ENCODE results near the gene OR2V1. TPM values are rescaled to one million over a fixed set of nuclear protein-coding genes. Genes with fewer than 3 reads are reported as not detected.

The OR2V1 gene
- total RNA-seq, 1 experiment from 2014 or later = not detected

- no peak overlapping the region for H3K4me3 Mint-ChIP-seq (ENCODE audit: unreplicated experiment)
- H3K9me3 Mint-ChIP-seq (ENCODE audit: unreplicated experiment) = peaks cover 16% of the 10 kb centered on the region
- H3K27ac Mint-ChIP-seq (ENCODE audit: low read depth, unreplicated experiment) = no peak overlapping the region
- CTCF ChIA-PET = no interaction called here
- no peaks in the 10 kb centered on the region for H3K36me3 Mint-ChIP-seq (ENCODE audit: insufficient read depth, unreplicated experiment)
- no TSS peak for BruUV-seq (replicated peaks)
- H3K4me1 Mint-ChIP-seq (ENCODE audit: insufficient read depth, unreplicated experiment) = no peaks in the 10 kb centered on the region
- TF ChIP-seq, protein P1, sequence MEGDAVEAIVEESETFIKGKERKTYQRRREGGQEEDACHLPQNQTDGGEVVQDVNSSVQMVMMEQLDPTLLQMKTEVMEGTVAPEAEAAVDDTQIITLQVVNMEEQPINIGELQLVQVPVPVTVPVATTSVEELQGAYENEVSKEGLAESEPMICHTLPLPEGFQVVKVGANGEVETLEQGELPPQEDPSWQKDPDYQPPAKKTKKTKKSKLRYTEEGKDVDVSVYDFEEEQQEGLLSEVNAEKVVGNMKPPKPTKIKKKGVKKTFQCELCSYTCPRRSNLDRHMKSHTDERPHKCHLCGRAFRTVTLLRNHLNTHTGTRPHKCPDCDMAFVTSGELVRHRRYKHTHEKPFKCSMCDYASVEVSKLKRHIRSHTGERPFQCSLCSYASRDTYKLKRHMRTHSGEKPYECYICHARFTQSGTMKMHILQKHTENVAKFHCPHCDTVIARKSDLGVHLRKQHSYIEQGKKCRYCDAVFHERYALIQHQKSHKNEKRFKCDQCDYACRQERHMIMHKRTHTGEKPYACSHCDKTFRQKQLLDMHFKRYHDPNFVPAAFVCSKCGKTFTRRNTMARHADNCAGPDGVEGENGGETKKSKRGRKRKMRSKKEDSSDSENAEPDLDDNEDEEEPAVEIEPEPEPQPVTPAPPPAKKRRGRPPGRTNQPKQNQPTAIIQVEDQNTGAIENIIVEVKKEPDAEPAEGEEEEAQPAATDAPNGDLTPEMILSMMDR (IDR thresholded peaks at IDR 0.05; ENCODE audit: unreplicated experiment) = no peak
- POLR2A ChIA-PET = interaction anchor here (2.1 kb wide), 1 partner anchor 10 kb away, joined by 4 read pairs; no protein-coding TSS in a partner anchor
- peaks cover under 1% of the 10 kb centered on the region for H3K27me3 Mint-ChIP-seq (ENCODE audit: insufficient read depth, unreplicated experiment)
- DNase-seq (ENCODE audit: unreplicated experiment) = no peak
- intact Hi-C loops (cut with micrococcal nuclease) = no loop called here
Observed at GRCh38 chr5:181076920-181077319, 54.0 kb downstream of the OR2V1 start.

Other genes starting within 250 kb of the OR2V1 start
- not detected in 2 replicates for gene BTNL8, start 232.0 kb downstream of the OR2V1 start, total RNA-seq (2022)
- not detected in 2 replicates for gene BTNL3, start 142.3 kb downstream of the OR2V1 start, total RNA-seq (2022)
- gene BTNL9, start 90.9 kb downstream of the OR2V1 start, total RNA-seq (2022) = not detected in 2 replicates
- not detected in 2 replicates for gene OR2V2, start 16.4 kb upstream of the OR2V1 start, total RNA-seq (2022)
- gene TRIM7, start 74.0 kb upstream of the OR2V1 start, total RNA-seq (2022) = 26.3 and 27.0 TPM in 2 replicates
- gene TRIM41, start 92.1 kb upstream of the OR2V1 start, total RNA-seq (2022) = 42.8 and 49.4 TPM in 2 replicates
- 2,995 and 4,050 TPM in 2 replicates for gene RACK1, start 112.7 kb upstream of the OR2V1 start, total RNA-seq (2022)
- gene TRIM52, start 130.0 kb upstream of the OR2V1 start, total RNA-seq (2022) = 12.5 and 16.1 TPM in 2 replicates
- gene OR4F3, start 236.1 kb upstream of the OR2V1 start, total RNA-seq (2022) = not detected in 2 replicates

All from MCF 10A (cell line).